Colonic mucosa (tissue), 4 donors: ENCODE data around the gene ERF. TPM values are rescaled to one million over a fixed set of nuclear protein-coding genes. Genes with fewer than 3 reads are reported as not detected.

Source experiments
- DNase-seq: peaks from one replicate; pipeline ENCODE4 v3.0.0-alpha.2; 2020
- H3K27ac ChIP-seq: fragments of 200-600 bp; one replicate; pipeline ENCODE4 v1.8.0; 2021
- H3K27me3 ChIP-seq: fragments of 200-600 bp; one replicate; pipeline ENCODE4 v1.8.0; 2021
- H3K36me3 ChIP-seq: fragments of 200-600 bp; one replicate; pipeline ENCODE4 v1.8.0; 2021
- H3K4me1 ChIP-seq: fragments of 200-600 bp; one replicate; pipeline ENCODE4 v1.8.0; 2021; ENCODE audit warnings: mild to moderate bottlenecking
- H3K4me3 ChIP-seq: fragments of 200-600 bp; one replicate; pipeline ENCODE4 v1.8.0; 2021
- H3K9ac ChIP-seq, 2 donors: one replicate each; pipeline ENCODE4 v1.7.0; 2013; ENCODE audit warnings: control low read depth in 2 of 2, low read depth in 2 of 2, low read length in 2 of 2
- H3K9me3 ChIP-seq: fragments of 200-600 bp; one replicate; pipeline ENCODE4 v1.8.0; 2021
- CTCF ChIP-seq: fragments of 200-600 bp; IDR thresholded peaks from one replicate; pipeline ENCODE4 v1.8.0; 2022; ENCODE audit warnings: antibody characterized with exemption, mild to moderate bottlenecking
- intact Hi-C: fragments of 100-400 bp; cut with DNase I; formaldehyde crosslinking; loops from one replicate; pipeline ENCODE4 v1.14.1; 2022
- total RNA-seq, 2 donors: library from RNA; stranded (reverse); fragmentation: NEBNext Ultra II Directional in 1 of 2; extraction: Animal tissue kit (Norgen Biotek cat#: 25700) in 1 of 2; gene quantifications; one replicate each; pipeline ENCODE4 v1.2.1, GENCODE V29; 2021
- donor health status: healthy.
- donor health status: DM: no; HTN: no; CAD: no.
- donor health status: DM: no; HTN: no; CAD: no.

The ERF gene
- total RNA-seq, 2 donors from 2014 or later = 46.7 to 57.3 TPM

DNA sequence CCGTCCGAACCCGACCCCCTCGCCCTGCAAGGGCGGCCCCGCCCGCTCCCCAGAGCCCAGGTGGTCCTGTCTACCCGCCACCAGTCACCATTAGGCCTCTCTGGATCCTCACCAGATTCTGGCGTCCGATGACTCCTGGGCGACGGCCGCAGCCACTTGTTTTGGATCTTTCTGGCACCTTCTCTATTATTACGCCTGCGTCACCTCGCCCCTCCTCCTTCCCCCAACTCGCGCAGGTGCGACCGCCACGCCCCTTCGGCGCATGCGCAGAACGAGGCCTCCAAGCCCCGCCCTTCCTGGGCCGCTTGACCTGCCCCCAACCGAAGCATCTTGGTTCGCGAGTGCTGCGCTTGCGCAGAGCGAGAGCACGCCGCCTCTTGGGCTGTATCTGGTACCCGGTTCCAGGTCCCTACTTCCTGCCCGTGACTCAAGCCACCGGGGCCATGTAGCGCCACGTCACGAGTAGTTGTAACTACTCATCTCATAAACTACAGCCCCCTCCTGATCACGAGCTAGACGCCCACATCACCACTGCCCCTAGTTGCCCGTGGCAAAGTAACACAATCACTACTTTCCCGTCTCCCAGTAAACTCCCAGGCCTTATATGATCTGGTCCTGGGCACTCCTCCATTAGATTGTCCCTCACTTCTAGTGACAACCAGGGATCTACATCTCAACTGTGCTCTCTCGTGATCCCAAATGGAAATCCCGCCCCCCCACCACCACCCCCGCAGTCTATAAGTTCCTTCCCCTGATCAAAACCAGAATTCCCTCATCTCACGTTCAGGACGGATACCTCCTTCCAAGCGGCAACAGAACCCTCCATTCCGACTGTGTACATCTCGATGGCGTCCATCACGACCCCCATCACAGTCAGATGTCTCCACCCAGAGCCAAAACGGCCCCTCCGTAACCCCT, 37.1 kb downstream of the ERF start, which contains the start of gene DEDD2:
DEDD2 (minus strand) TSS at position 158 of the 918 bp plus-strand sequence. CDS start 670 bp downstream, outside the sequence.
- Histone ChIP-seq H3K27me3 (no peaks in the 10 kb centered on the region), H3K9ac (peak within 1 kb of the TSS; percentile 65 to 99), H3K9me3 (no peaks in the 10 kb centered on the region), H3K4me3 (peak within 1 kb of the TSS; percentile 86), H3K27ac (peak within 1 kb of the TSS; percentile 97), H3K4me1 (peaks cover 25% of the 10 kb centered on the region), H3K36me3 (no peaks in the 10 kb centered on the region)
- intact Hi-C loops = no loop called here
- TF ChIP-seq CTCF = no peak
- peak; percentile 99 for DNase-seq

DNA sequence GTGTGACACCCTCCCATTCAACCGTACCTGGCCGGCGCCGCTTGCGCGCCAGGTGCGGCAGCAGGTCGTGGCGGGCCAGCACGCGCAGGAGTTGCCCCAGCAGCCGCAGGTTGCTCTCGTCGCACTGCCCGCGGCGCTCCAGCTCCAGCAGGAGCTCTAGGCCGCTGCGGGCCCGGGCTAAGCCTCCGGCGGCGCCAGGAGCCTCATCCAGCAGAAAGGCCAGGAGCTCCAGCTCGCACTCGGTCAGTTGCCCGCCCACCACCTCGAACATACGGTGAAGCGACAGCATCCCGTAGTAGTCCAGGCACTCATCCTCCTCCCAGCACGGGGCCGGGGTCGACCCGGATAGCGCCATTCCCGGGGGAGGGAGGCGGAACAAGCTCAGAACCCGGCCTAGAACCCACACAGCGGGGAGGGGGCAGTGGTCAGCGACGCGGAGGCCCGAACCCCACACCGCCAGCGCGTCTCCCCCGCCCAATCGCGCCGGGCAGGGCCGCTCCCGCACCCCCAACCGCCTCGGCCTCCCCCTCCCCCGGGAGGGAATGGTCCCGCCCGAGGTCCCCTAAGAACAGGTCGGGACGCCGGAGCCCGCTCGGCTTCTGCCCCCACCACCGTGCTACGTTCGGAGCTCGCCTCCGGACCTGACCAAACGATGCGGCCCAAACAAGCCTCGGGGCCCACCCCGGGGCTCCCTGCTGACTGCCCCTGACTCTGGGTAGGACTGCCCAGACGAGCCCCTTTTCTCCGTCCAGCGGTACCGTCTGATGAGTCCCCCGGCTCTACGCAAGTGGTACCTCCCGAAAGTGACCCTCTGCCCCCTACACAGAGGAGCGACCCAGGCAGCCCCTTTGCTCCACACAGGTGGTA, 38.0 kb downstream of the ERF start:
- Histone ChIP-seq H3K36me3 (no peaks in the 10 kb centered on the region), H3K9me3 (no peaks in the 10 kb centered on the region), H3K27ac (peak overlapping the region; percentile 97), H3K4me3 (peak overlapping the region; percentile 86), H3K4me1 (peaks cover 20% of the 10 kb centered on the region), H3K27me3 (no peaks in the 10 kb centered on the region), H3K9ac (peak overlapping the region; percentile 65 to 99)
- intact Hi-C loops = no loop called here
- DNase-seq = peak; percentile 60
- no peak for TF ChIP-seq CTCF

GRCh38 chr19:42214810-42215485, 40.0 kb downstream of the ERF start:
- DNase-seq = no peak
- Histone ChIP-seq H3K9ac (no peak overlapping the region), H3K27ac (no peak overlapping the region), H3K4me1 (peaks cover 20% of the 10 kb centered on the region), H3K27me3 (no peaks in the 10 kb centered on the region), H3K4me3 (peak overlapping the region; percentile 86), H3K36me3 (no peaks in the 10 kb centered on the region), H3K9me3 (no peaks in the 10 kb centered on the region)
- intact Hi-C loops = no loop called here
- TF ChIP-seq CTCF = no peak

DNA sequence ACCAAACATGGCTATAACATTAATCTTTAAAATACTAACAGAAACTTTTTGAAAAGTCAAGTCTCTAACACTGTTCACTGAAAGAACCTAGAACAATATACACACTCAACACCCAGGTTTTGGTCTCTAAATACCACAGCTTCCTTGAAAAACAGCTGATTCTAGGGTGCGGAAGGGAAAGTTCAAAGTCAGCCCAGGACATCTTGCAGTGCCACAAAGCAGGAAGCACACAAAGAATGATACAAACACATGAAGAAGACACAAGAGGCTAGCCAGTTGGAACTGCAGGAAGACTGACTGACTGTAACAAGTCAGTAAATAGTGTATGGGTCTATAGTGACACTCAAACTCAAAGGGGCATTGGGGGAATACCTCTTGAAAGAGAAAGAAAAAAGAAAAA, 42.0 kb downstream of the ERF start:
- peaks cover 8% of the 10 kb centered on the region for H3K4me1 ChIP-seq
- no peak for TF ChIP-seq CTCF
- no peak for DNase-seq
- H3K27me3 ChIP-seq = no peaks in the 10 kb centered on the region
- intact Hi-C loops = no loop called here
- H3K27ac ChIP-seq = no peak overlapping the region
- no peaks in the 10 kb centered on the region for H3K9me3 ChIP-seq
- peaks cover 17% of the 10 kb centered on the region for H3K36me3 ChIP-seq
- H3K9ac ChIP-seq = no peak overlapping the region
- H3K4me3 ChIP-seq = no peak overlapping the region

DNA sequence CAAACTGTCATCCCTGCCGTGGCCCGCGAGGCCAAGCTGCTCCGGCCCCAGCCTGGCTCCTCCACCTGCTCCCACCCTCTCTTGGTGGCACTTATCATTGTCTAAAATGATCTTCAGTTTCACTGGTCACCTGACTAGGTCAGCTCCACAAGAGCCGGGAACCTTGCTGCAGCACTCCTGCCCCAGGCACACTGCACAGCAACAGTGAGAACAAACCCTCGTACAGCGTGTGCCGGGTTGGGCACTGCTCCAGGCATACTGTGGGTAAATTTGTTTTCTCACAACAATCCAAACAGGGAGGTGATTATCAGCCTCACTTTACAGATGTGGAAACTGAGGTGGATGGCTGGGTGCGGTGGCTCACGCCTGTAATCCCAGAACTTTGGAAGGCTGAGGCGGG, 46.3 kb downstream of the ERF start:
- no peak for DNase-seq
- H3K36me3 ChIP-seq = peaks cover 21% of the 10 kb centered on the region
- no peaks in the 10 kb centered on the region for H3K9me3 ChIP-seq
- no peak overlapping the region for H3K27ac ChIP-seq
- no peak overlapping the region for H3K9ac ChIP-seq
- TF ChIP-seq CTCF = no peak
- H3K4me1 ChIP-seq = no peaks in the 10 kb centered on the region
- no peak overlapping the region for H3K4me3 ChIP-seq
- intact Hi-C loops = no loop called here
- no peaks in the 10 kb centered on the region for H3K27me3 ChIP-seq
